Epithelial cell of proximal tubule (primary cell): Measurements from ENCODE around the gene PPP1R3E. TPM values are rescaled to one million over a fixed set of nuclear protein-coding genes. Genes with fewer than 3 reads are reported as not detected.

Source experiments
- DNase-seq: peaks from one replicate; pipeline ENCODE4 v3.0.0-alpha.2; 2011; ENCODE audit warnings: low read depth
- H3K4me3 ChIP-seq: 2 replicates; pipeline ENCODE4 v1.5.1; 2011; ENCODE audit warnings: low read depth, mild to moderate bottlenecking, low read length
- CTCF ChIP-seq: conservative IDR thresholded peaks from 2 replicates; pipeline ENCODE4 v1.5.1; 2012; ENCODE audit warnings: low read depth, mild to moderate bottlenecking, low read length
- total RNA-seq: library from RNA; depleted of rRNA; stranded (reverse); fragments of >200 nt; gene quantifications from 2 replicates; pipeline ENCODE4 v1.2.3, GENCODE V29; 2015

PPP1R3E gene
- 1.5 and 1.6 TPM in 2 replicates for total RNA-seq

- H3K4me3 ChIP-seq = peak within 1 kb of the TSS; percentile 60
- TF ChIP-seq CTCF = no peak
- DNase-seq = no peak
Observed at GRCh38 chr14:23302290-23303225, at the start of gene PPP1R3E. TSS of gene PPP1R3E (minus strand) at chr14:23302859. CDS start at chr14:23302576, 283 bp downstream.

- peak; percentile 21 for TF ChIP-seq CTCF
- peak overlapping the region; percentile 64 for H3K4me3 ChIP-seq
- DNase-seq = no peak
Observed at GRCh38 chr14:23351681-23352505, 49.2 kb upstream of the PPP1R3E start.

GRCh38 chr14:23349156-23349845, 46.6 kb upstream of the PPP1R3E start:
- no peak for DNase-seq
- no peak overlapping the region for H3K4me3 ChIP-seq
- TF ChIP-seq CTCF = no peak

- H3K4me3 ChIP-seq = no peak overlapping the region
- DNase-seq = no peak
- TF ChIP-seq CTCF = no peak
Observed at GRCh38 chr14:23348297-23348655, 45.6 kb upstream of the PPP1R3E start.

- no peak for DNase-seq
- no peak for TF ChIP-seq CTCF
- H3K4me3 ChIP-seq = no peak overlapping the region
Observed at GRCh38 chr14:23347406-23348296, 45.0 kb upstream of the PPP1R3E start.

- no peak for DNase-seq
- no peak for TF ChIP-seq CTCF
- no peak overlapping the region for H3K4me3 ChIP-seq
Observed at GRCh38 chr14:23346693-23347405, 44.2 kb upstream of the PPP1R3E start.
